Aorta (tissue), 5 donors: ENCODE results near the gene SPTBN1. TPM values are rescaled to one million over a fixed set of nuclear protein-coding genes. Genes with fewer than 3 reads are reported as not detected.
"Not testable (repeated sequence)": the region's sequence is repeated elsewhere in the genome, so short reads cannot be mapped to it uniquely, and the experiment has no call there.

Experiments used
- ATAC-seq: fragments of 200-7000 bp; cut with Tn5 transposase; one replicate; pipeline ENCODE4 v1.9.1; 2022; ENCODE audit warnings: moderate library complexity; ENCODE audit not compliant: low FRiP score
- DNase-seq, 2 donors: peaks; one replicate each; pipeline ENCODE4 v3.0.0-alpha.2; 2020
- H3K27ac ChIP-seq, 2 donors: one replicate each; pipeline ENCODE4 v1.5.1; 2013; ENCODE audit warnings: low read length in 2 of 2, mild to moderate bottlenecking in 2 of 2, moderate library complexity in 2 of 2, control low read depth in 1 of 2, inconsistent platforms in 1 of 2, low read depth in 1 of 2
- H3K27me3 ChIP-seq, 2 donors: one replicate each; pipeline ENCODE4 v1.6.1; 2013; ENCODE audit warnings: control low read depth in 1 of 2, low read length in 1 of 2, mild to moderate bottlenecking in 1 of 2, moderate library complexity in 1 of 2; ENCODE audit not compliant: insufficient read depth in 2 of 2, control insufficient read depth in 1 of 2
- H3K36me3 ChIP-seq, 2 donors: one replicate each; pipeline ENCODE4 v1.6.1; 2013; ENCODE audit warnings: control low read depth in 1 of 2, low read length in 1 of 2, mild to moderate bottlenecking in 1 of 2; ENCODE audit not compliant: insufficient read depth in 2 of 2, control insufficient read depth in 1 of 2
- H3K4me1 ChIP-seq, 2 donors: one replicate each; pipeline ENCODE4 v1.6.1; 2013; ENCODE audit warnings: low read length in 2 of 2, control low read depth in 1 of 2, mild to moderate bottlenecking in 1 of 2, moderate library complexity in 1 of 2; ENCODE audit not compliant: insufficient read depth in 2 of 2, control insufficient read depth in 1 of 2
- H3K4me3 ChIP-seq, 2 donors: one replicate each; pipeline ENCODE4 v1.5.1; 2013; ENCODE audit warnings: low read length in 2 of 2, control low read depth in 1 of 2, mild to moderate bottlenecking in 1 of 2
- H3K9me3 ChIP-seq: one replicate; pipeline ENCODE4 v1.6.1; 2013; ENCODE audit warnings: mild to moderate bottlenecking, low read length; ENCODE audit not compliant: control insufficient read depth
- WGBS, 2 donors: extraction: QIAGEN DNeasy Blood & Tissue Kit; methylation state at CpG; one replicate each; pipeline ENCODE4 v1.1.7; 2013; 5-methylcytosine and 5-hydroxymethylcytosine counted together
- intact Hi-C, 2 donors: fragments of 100-400 bp; cut with DNase I; formaldehyde crosslinking; loops; one replicate each; pipeline versions ENCODE4 v1.14.2 to v1.15.0; 2022
- polyA plus RNA-seq, 2 donors: library from polyadenylated mRNA; stranded (reverse); fragments of 200-250 nt; gene quantifications; one replicate each; pipeline ENCODE4 v1.2.3, GENCODE V29; 2013
- total RNA-seq, 2 donors: library from RNA; stranded (reverse); fragmentation: NEBNext Ultra II Directional; extraction: Animal tissue kit (Norgen Biotek cat#: 25700); gene quantifications; one replicate each; pipeline ENCODE4 v1.2.1, GENCODE V29; 2021
- donor health status: healthy with polysubstance abuse.
- donor health status: Bipolar disorder and iron deficiency.
- donor health status: DM: no; HTN: no; CAD: no.
- donor health status: DM: no; HTN: no; CAD: no.
- donor health status: DM: yes; HTN: yes; CAD: no.

The SPTBN1 gene
- total and polyA plus RNA-seq, 4 donors: 84.9 to 540 (median 218) TPM

DNA sequence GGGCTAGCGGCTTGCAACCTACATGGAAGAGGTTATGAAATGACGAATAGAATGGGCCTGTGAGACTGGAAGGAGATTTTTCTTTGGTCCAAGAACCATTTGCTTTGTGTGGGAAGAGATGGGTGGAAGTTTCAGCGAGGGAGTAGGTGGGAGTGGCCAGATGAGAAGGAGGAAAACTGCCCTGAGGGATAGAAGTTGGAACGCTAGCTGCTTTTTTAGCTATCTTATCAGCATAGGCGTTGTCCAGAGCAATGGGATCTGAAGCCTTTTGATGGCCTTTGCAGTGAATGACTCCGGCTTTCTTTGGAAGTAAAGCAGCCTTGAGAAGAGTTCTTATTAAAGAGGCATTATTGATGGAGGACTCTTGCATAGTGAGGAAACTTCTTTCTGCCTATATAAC is 52.4 kb downstream of the SPTBN1 start:
- intact Hi-C loops: no loop called here
- H3K9me3 ChIP-seq: no peaks in the 10 kb centered on the region
- H3K27me3 ChIP-seq: no peaks in the 10 kb centered on the region
- 82% methylated on average over 6 of the region's 6 CpGs for WGBS, 2 donors
- ATAC-seq (no peak), DNase-seq (no peak)
- peaks cover 1 to 8% of the 10 kb centered on the region in 2 donors for H3K4me1 ChIP-seq
- H3K36me3 ChIP-seq: no peaks in the 10 kb centered on the region
- no peak overlapping the region for H3K27ac ChIP-seq
- no peak overlapping the region for H3K4me3 ChIP-seq

DNA sequence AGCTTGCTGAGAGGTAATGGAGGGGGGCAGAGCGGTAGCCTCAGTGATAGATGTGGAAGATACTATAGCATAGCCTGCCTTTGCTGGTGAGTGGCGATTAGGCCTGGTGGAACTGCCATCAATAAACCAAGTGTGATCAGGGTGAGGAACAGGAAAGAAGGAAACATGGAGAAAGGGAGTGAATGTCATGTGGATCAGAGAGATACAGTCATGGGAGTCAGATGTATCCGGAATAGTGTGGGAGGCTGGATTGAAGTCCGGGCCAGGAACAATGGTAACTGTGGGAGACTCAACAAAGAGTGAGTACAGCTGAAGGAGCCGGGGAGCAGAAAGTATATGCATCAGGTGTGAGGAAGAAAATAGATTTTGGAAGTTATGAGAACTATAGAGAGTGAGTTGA is 52.9 kb downstream of the SPTBN1 start:
- H3K36me3 ChIP-seq, ATAC-seq, H3K27ac ChIP-seq, H3K4me1 ChIP-seq, H3K4me3 ChIP-seq, DNase-seq, H3K27me3 ChIP-seq, intact Hi-C loops, H3K9me3 ChIP-seq: not testable (repeated sequence)
- 94% methylated on average over 5 of the region's 5 CpGs for WGBS, 2 donors

DNA sequence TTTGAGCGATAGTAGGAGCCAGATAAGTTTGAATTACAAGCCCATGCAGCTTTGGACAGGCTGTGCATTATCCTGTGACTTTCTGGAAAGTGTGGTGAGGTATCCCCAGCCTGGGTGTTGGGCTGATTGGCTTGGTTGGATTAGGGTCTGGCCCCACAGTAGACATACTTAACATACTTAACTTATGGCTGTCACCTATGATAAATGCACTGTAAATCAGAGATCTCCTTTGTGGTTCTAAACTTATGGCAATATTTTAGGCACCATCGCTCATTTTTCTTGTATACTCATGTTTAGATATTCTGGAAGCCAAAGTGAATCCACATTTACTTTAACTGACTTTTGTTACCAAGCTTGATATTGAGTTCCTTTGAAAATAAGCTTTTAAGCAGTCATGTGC is 54.8 kb downstream of the SPTBN1 start:
- 61 to 62% methylated on average over 2 of the region's 2 CpGs for WGBS, 2 donors

GRCh38 chr2:54512183-54512582 is 56.1 kb downstream of the SPTBN1 start:
- H3K36me3 ChIP-seq: no peaks in the 10 kb centered on the region
- no peaks in the 10 kb centered on the region for H3K9me3 ChIP-seq
- no peaks in the 10 kb centered on the region for H3K27me3 ChIP-seq
- H3K4me3 ChIP-seq: no peak overlapping the region
- 89 to 92% methylated on average over 3 of the region's 3 CpGs for WGBS, 2 donors
- H3K27ac ChIP-seq: no peak overlapping the region
- intact Hi-C loops: no loop called here
- DNase-seq: no peak
- no peak for ATAC-seq
- H3K4me1 ChIP-seq: peaks cover 1 to 3% of the 10 kb centered on the region in 2 donors

More for the DNA sequence above, 54.8 kb downstream of the SPTBN1 start:
- H3K4me1 ChIP-seq: peaks cover 1 to 3% of the 10 kb centered on the region in 2 donors
- no peaks in the 10 kb centered on the region for H3K9me3 ChIP-seq
- H3K4me3 ChIP-seq: no peak overlapping the region
- no peak overlapping the region for H3K27ac ChIP-seq
- ATAC-seq: no peak
- no peaks in the 10 kb centered on the region for H3K27me3 ChIP-seq
- H3K36me3 ChIP-seq: no peaks in the 10 kb centered on the region
- intact Hi-C loops: no loop called here
- DNase-seq: no peak

- H3K4me1 ChIP-seq: peaks cover 1 to 3% of the 10 kb centered on the region in 2 donors
- DNase-seq (no peak), ATAC-seq (no peak)
- H3K27ac ChIP-seq: no peak overlapping the region
- no peaks in the 10 kb centered on the region for H3K27me3 ChIP-seq
- no peaks in the 10 kb centered on the region for H3K36me3 ChIP-seq
- no peaks in the 10 kb centered on the region for H3K9me3 ChIP-seq
- WGBS, 2 donors: 84 to 85% methylated on average over 4 of the region's 4 CpGs
- intact Hi-C loops: no loop called here
- no peak overlapping the region for H3K4me3 ChIP-seq
These were observed 56.7 kb downstream of the SPTBN1 start for GRCh38 chr2:54512663-54513362.

- no peaks in the 10 kb centered on the region for H3K9me3 ChIP-seq
- no peaks in the 10 kb centered on the region for H3K36me3 ChIP-seq
- H3K27ac ChIP-seq: no peak overlapping the region
- ATAC-seq (no peak), DNase-seq (no peak)
- intact Hi-C loops: no loop called here
- no peaks in the 10 kb centered on the region for H3K27me3 ChIP-seq
- peaks cover 1 to 3% of the 10 kb centered on the region in 2 donors for H3K4me1 ChIP-seq
- no peak overlapping the region for H3K4me3 ChIP-seq
These were observed 57.2 kb downstream of the SPTBN1 start for GRCh38 chr2:54513363-54513715.

- peaks cover 0 to 3% of the 10 kb centered on the region in 2 donors for H3K4me1 ChIP-seq
- WGBS, 2 donors: 57 to 70% methylated on average over 1 of the region's 1 CpG
- DNase-seq: no peak
These were observed 58.9 kb downstream of the SPTBN1 start for GRCh38 chr2:54514822-54515569.

GRCh38 chr2:54516842-54517241 is 60.7 kb downstream of the SPTBN1 start:
- no peaks in the 10 kb centered on the region for H3K4me1 ChIP-seq
- intact Hi-C loops: no loop called here
- no peak overlapping the region for H3K4me3 ChIP-seq
- H3K27me3 ChIP-seq: no peaks in the 10 kb centered on the region
- H3K36me3 ChIP-seq: no peaks in the 10 kb centered on the region
- ATAC-seq (no peak), DNase-seq (no peak)
- H3K9me3 ChIP-seq: no peaks in the 10 kb centered on the region
- H3K27ac ChIP-seq: no peak overlapping the region
- 80 to 94% methylated on average over 2 of the region's 2 CpGs for WGBS, 2 donors

More at GRCh38 chr2:54514822-54515569, 58.9 kb downstream of the SPTBN1 start:
- Histone ChIP-seq H3K27ac (no peak overlapping the region), H3K4me3 (no peak overlapping the region), H3K36me3 (no peaks in the 10 kb centered on the region), H3K9me3 (no peaks in the 10 kb centered on the region), H3K27me3 (no peaks in the 10 kb centered on the region)
- intact Hi-C loops: no loop called here
- ATAC-seq: no peak

DNA sequence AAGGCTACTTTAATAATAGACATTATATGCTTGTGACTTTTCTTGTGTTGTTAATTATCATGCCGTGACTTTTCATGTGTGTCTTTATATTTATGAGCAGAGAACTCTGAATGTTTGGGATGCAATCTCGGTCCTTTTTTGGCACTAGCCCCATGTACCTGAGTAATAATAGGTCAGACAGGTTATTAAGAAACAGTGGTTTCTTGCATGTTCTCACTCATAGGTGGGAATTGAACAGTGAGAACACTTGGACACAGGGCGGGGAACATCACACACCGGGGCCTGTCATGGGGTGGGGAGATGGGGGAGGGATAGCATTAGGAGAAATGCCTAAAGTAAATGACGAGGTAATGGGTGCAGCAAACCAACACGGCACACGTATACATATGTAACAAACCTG is 61.9 kb downstream of the SPTBN1 start:
- H3K27ac ChIP-seq, intact Hi-C loops, H3K4me1 ChIP-seq, H3K36me3 ChIP-seq, ATAC-seq, H3K9me3 ChIP-seq, DNase-seq, H3K27me3 ChIP-seq, H3K4me3 ChIP-seq: not testable (repeated sequence)
- WGBS, 2 donors: 76 to 83% methylated on average over 7 of the region's 7 CpGs
